ENCODE data around the gene SBK3. TPM values are rescaled to one million over a fixed set of nuclear protein-coding genes. Genes with fewer than 3 reads are reported as not detected.

SBK3 gene
- total RNA-seq, 1 donor from 2014 or later: not detected

- Histone ChIP-seq H3K9me3 (no peaks in the 10 kb centered on the region), H3K27ac (no peak overlapping the region), H3K27me3 (no peaks in the 10 kb centered on the region), H3K4me1 (peaks cover 17% of the 10 kb centered on the region), H3K36me3 (no peaks in the 10 kb centered on the region), H3K4me3 (no peak overlapping the region)
- no peak for DNase-seq (ENCODE audit: extremely low spot score in 2 of 2)
- intact Hi-C loops (cut with DNase I): no loop called here
- no peak for TF ChIP-seq CTCF (IDR thresholded peaks at IDR 0.05)
- no peak for TF ChIP-seq POLR2AphosphoS5 (IDR thresholded peaks at IDR 0.05; ENCODE audit: insufficient read depth in 1 of 2, low read depth in 1 of 2)
- no peak for TF ChIP-seq POLR2A (IDR thresholded peaks at IDR 0.05)
These were observed 24.6 kb downstream of the SBK3 start for GRCh38 chr19:55520691-55521292.

- TF ChIP-seq POLR2A (IDR thresholded peaks at IDR 0.05) (no peak), POLR2AphosphoS5 (IDR thresholded peaks at IDR 0.05; ENCODE audit: insufficient read depth in 1 of 2, low read depth in 1 of 2) (no peak), CTCF (IDR thresholded peaks at IDR 0.05) (no peak)
- Histone ChIP-seq H3K27ac (no peak overlapping the region), H3K36me3 (peaks cover 0 to 3% of the 10 kb centered on the region in 2 donors), H3K27me3 (no peaks in the 10 kb centered on the region), H3K4me1 (peaks cover 17% of the 10 kb centered on the region), H3K4me3 (no peak overlapping the region), H3K9me3 (no peaks in the 10 kb centered on the region)
- intact Hi-C loops (cut with DNase I): no loop called here
- DNase-seq (ENCODE audit: extremely low spot score in 2 of 2): no peak
These were observed 25.7 kb downstream of the SBK3 start for GRCh38 chr19:55519451-55520311.

- peaks cover 0 to 4% of the 10 kb centered on the region in 2 donors for H3K36me3 ChIP-seq
- TF ChIP-seq POLR2AphosphoS5 (IDR thresholded peaks at IDR 0.05; ENCODE audit: insufficient read depth in 1 of 2, low read depth in 1 of 2): peak; percentile 64 to 66
- no peak for TF ChIP-seq POLR2A (IDR thresholded peaks at IDR 0.05)
- TF ChIP-seq CTCF (IDR thresholded peaks at IDR 0.05): peak; percentile 63 to 82 (median 79)
- intact Hi-C loops (cut with DNase I): no loop called here
- H3K9me3 ChIP-seq: no peaks in the 10 kb centered on the region
- H3K27me3 ChIP-seq: no peaks in the 10 kb centered on the region
- peak overlapping the region; percentile 85 for H3K27ac ChIP-seq
- H3K4me1 ChIP-seq: peaks cover 17% of the 10 kb centered on the region
- peak in 1 of 2 donors; percentile 94 for DNase-seq (ENCODE audit: extremely low spot score in 2 of 2)
- H3K4me3 ChIP-seq: peak overlapping the region; percentile 44 to 55
These were observed 28.3 kb downstream of the SBK3 start for GRCh38 chr19:55516878-55517620.

- no peak overlapping the region for H3K4me3 ChIP-seq
- TF ChIP-seq POLR2A (IDR thresholded peaks at IDR 0.05) (no peak), CTCF (IDR thresholded peaks at IDR 0.05) (no peak), POLR2AphosphoS5 (IDR thresholded peaks at IDR 0.05; ENCODE audit: insufficient read depth in 1 of 2, low read depth in 1 of 2) (no peak)
- no peak overlapping the region for H3K27ac ChIP-seq
- H3K4me1 ChIP-seq: peaks cover 10% of the 10 kb centered on the region
- H3K27me3 ChIP-seq: no peaks in the 10 kb centered on the region
- no peaks in the 10 kb centered on the region for H3K36me3 ChIP-seq
- H3K9me3 ChIP-seq: no peaks in the 10 kb centered on the region
- intact Hi-C loops (cut with DNase I): loop anchor here (10.0 kb wide), 2 partner anchors 203 to 363 kb away; partner anchors contain the start of gene TNNT1
- no peak for DNase-seq (ENCODE audit: extremely low spot score in 2 of 2)
These were observed 37.2 kb downstream of the SBK3 start for GRCh38 chr19:55508120-55508519.
